ENCODE measurements around the gene MGAT2. TPM values are rescaled to one million over a fixed set of nuclear protein-coding genes. Genes with fewer than 3 reads are reported as not detected.

Gene MGAT2
- 10 to 100 TPM; 16.8 to 69.3 (median 35.1) TPM for total RNA-seq
- 10 to 100 TPM; 16.5 to 24.5 TPM for polyA plus RNA-seq
- total RNA-seq = 37.8 reads per million, percentile 65 among the genes with 10 or more reads in this experiment

DNA sequence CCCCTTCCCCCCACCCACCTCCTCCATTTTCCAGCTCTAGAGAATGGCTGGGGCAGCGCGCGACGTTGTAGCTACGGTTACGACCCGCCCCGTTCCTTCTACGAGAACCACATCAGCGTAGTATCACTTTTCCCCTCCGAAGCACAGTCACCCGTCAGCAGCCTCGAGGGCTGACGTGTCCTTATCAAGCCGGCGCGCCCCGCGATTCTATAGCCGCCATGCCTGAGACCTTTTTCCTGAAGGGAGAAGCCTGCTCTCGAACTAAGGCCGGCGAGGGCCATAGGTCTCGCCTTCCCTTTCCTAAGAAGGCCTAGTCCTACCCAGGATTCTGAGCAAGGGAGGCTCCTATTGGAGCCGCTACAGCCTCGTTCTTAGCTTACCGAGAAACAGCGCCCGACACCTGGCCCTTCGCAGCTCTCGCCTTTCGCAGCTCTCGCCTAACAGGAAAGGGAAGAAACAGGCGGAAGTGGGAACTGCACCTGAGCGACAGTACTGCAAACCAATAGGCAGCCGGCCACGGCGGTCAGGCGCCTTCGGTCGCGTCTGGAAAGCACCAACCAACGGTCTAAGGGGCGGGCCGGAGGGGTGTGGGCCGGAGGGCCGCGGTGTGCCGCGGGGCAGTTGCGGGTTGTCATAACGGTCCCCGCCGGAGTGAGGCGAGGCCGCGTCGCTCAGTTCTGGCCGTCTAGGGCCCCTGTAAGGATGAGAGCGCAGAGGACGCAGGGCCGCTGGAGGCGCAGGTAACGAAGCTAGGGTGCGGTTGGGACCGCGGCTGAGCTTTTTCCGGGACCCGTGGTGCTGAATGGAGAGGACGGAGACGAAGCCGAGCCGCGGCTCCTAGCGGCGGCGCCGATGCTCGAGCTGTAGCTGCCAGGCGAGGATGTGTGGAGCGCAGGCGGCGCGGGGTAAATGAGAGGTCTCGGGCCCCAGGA is at the start of gene MGAT2, which contains the start of gene RPL36AL:
MGAT2 (plus strand) TSS at position 618 of the 932 bp plus-strand sequence. CDS start 470 bp downstream, outside the sequence.
RPL36AL (minus strand) TSS at position 445 of the 932 bp plus-strand sequence. CDS start 1,522 bp downstream, outside the sequence.
- H3K27ac ChIP-seq (ENCODE audit: low read depth, low read length) = peak within 1 kb of the TSS; percentile 97
- peaks cover 40 to 42% of the 10 kb centered on the region in 2 donors for H3K4me1 ChIP-seq (ENCODE audit: control insufficient read depth in 2 of 2, insufficient read depth in 2 of 2, low read length in 2 of 2)
- Mint-ChIP-seq H3K4me3 (peak within 1 kb of the TSS; percentile 94 to 99 (median 98)), H3K27me3 (no peaks in the 10 kb centered on the region), H3K4me1 (peaks cover 36 to 75% (median 56%) of the 10 kb centered on the region in 7 donors), H3K36me3 (peaks cover 5 to 42% (median 17%) of the 10 kb centered on the region in 5 donors), H3K27ac (peak within 1 kb of the TSS; percentile 95 to 100 (median 99)), H3K9me3 (no peaks in the 10 kb centered on the region)
- H3K27me3 ChIP-seq (ENCODE audit: control insufficient read depth in 2 of 2, insufficient read depth in 2 of 2, low read length in 2 of 2) = no peaks in the 10 kb centered on the region
- peaks cover 7 to 15% (median 12%) of the 10 kb centered on the region in 3 experiments for H3K36me3 ChIP-seq (ENCODE audit: control insufficient read depth in 2 of 3, insufficient read depth in 3 of 3, low read length in 3 of 3)
- ATAC-seq (peak; percentile 92), DNase-seq (peak; percentile 89 to 95 (median 94))
- POLR2A ChIA-PET = interaction anchor here (0.6 to 7.1 kb wide), 35 partner anchors 8 to 912 kb away, joined by 3 to 226 read pairs (median 5); partner anchors contain the start of genes DNAAF2, KLHDC1, KLHDC2 and LRR1
- no peaks in the 10 kb centered on the region for H3K9me3 ChIP-seq (ENCODE audit: control insufficient read depth in 2 of 3, low read length in 3 of 3)
- CTCF ChIA-PET = interaction anchor here (0.7 to 4.6 kb wide), 12 partner anchors 10 to 717 kb away, joined by 3 to 37 read pairs (median 7); partner anchors contain the start of genes DNAAF2, KLHDC2, LRR1 and RPS29
- intact Hi-C loops (cut with micrococcal nuclease) = loop anchor here (1.0 to 5.0 kb wide), 14 partner anchors 14 to 1217 kb away; partner anchors contain the start of genes DMAC2L (in 2 of the 2), L2HGDH (in 2 of the 2), LRR1 (in 2 of the 2) and RPS29 (in 2 of the 2)
- peak within 1 kb of the TSS; percentile 98 for H3K4me3 ChIP-seq (ENCODE audit: low read length)

DNA sequence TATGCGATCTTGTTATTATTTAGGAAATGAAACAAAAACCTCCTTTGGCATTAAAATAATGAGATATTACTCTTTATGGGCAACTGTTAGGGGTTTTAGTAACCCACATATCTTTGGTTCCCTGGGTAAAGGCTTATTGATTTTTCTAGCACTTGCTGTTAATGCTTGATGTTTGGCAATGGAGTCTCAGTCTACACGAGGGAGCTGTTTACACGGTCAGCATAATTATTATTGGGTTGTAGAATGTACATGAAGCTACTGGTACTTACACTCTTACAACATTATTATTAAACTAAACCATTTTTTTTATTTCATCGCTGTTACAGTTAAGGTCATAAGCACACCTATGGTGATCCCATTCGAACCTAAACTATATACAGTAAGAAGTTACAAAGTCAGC is 46.6 kb upstream of the MGAT2 start:
- Mint-ChIP-seq H3K36me3 (peaks cover 4 to 60% (median 43%) of the 10 kb centered on the region in 5 donors), H3K4me3 (no peak overlapping the region), H3K27ac (no peak overlapping the region), H3K9me3 (peaks cover 0 to 15% (median 5%) of the 10 kb centered on the region in 11 donors), H3K27me3 (no peaks in the 10 kb centered on the region), H3K4me1 (peaks cover 0 to 16% (median 11%) of the 10 kb centered on the region in 7 donors)
- no peak for DNase-seq
- Histone ChIP-seq H3K27ac (ENCODE audit: low read depth, low read length) (no peak overlapping the region), H3K4me3 (ENCODE audit: low read length) (no peak overlapping the region), H3K27me3 (ENCODE audit: control insufficient read depth in 2 of 2, insufficient read depth in 2 of 2, low read length in 2 of 2) (no peaks in the 10 kb centered on the region), H3K36me3 (ENCODE audit: control insufficient read depth in 2 of 3, insufficient read depth in 3 of 3, low read length in 3 of 3) (peaks cover 0 to 40% (median 0%) of the 10 kb centered on the region in 3 experiments), H3K4me1 (ENCODE audit: control insufficient read depth in 2 of 2, insufficient read depth in 2 of 2, low read length in 2 of 2) (no peaks in the 10 kb centered on the region), H3K9me3 (ENCODE audit: control insufficient read depth in 2 of 3, low read length in 3 of 3) (peaks cover 0 to 9% (median 0%) of the 10 kb centered on the region in 3 experiments)
- intact Hi-C loops (cut with micrococcal nuclease) = no loop called here
- POLR2A ChIA-PET = interaction anchor here (0.9 kb wide), 1 partner anchor 193 kb away, joined by 3 read pairs; no protein-coding TSS in a partner anchor
- CTCF ChIA-PET = no interaction called here
- ATAC-seq = no peak

DNA sequence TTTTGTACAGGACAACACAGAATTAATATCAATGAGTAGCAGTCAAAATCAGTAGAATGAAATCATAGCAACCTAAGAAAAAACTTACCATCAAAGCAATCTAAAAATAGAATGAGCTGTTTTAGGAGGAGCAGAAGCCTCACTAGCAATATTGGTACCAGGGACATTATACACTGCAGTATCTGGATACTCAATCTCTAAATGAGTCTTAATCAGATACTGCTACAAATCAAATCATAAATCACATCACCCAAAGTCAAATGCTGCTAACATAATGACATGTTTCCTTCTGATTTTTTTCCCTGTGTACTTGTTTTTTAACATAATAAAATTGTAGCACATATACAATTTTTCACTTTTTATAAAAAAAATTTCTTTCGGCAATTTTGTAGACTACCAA is 42.5 kb upstream of the MGAT2 start:
- no peak for DNase-seq
- H3K27ac ChIP-seq (ENCODE audit: low read depth, low read length) = no peak overlapping the region
- peaks cover 0 to 37% (median 3%) of the 10 kb centered on the region in 3 experiments for H3K36me3 ChIP-seq (ENCODE audit: control insufficient read depth in 2 of 3, insufficient read depth in 3 of 3, low read length in 3 of 3)
- H3K4me3 Mint-ChIP-seq = no peak overlapping the region
- no peaks in the 10 kb centered on the region for H3K27me3 Mint-ChIP-seq
- H3K36me3 Mint-ChIP-seq = peaks cover 11 to 51% (median 41%) of the 10 kb centered on the region in 5 donors
- H3K9me3 Mint-ChIP-seq = no peaks in the 10 kb centered on the region
- no peak for ATAC-seq
- H3K27me3 ChIP-seq (ENCODE audit: control insufficient read depth in 2 of 2, insufficient read depth in 2 of 2, low read length in 2 of 2) = no peaks in the 10 kb centered on the region
- no peaks in the 10 kb centered on the region for H3K9me3 ChIP-seq (ENCODE audit: control insufficient read depth in 2 of 3, low read length in 3 of 3)
- peaks cover 3 to 6% of the 10 kb centered on the region in 2 donors for H3K4me1 ChIP-seq (ENCODE audit: control insufficient read depth in 2 of 2, insufficient read depth in 2 of 2, low read length in 2 of 2)
- POLR2A ChIA-PET = interaction anchor here (1.6 kb wide), 1 partner anchor 42 kb away, joined by 5 read pairs; the partner anchor contains the start of genes MGAT2 and RPL36AL
- H3K4me3 ChIP-seq (ENCODE audit: low read length) = no peak overlapping the region
- CTCF ChIA-PET = no interaction called here
- peak overlapping the region in 2 of 9 donors; percentile 6 to 28 for H3K27ac Mint-ChIP-seq
- H3K4me1 Mint-ChIP-seq = peaks cover 18 to 53% (median 46%) of the 10 kb centered on the region in 7 donors
- intact Hi-C loops (cut with micrococcal nuclease) = no loop called here

DNA sequence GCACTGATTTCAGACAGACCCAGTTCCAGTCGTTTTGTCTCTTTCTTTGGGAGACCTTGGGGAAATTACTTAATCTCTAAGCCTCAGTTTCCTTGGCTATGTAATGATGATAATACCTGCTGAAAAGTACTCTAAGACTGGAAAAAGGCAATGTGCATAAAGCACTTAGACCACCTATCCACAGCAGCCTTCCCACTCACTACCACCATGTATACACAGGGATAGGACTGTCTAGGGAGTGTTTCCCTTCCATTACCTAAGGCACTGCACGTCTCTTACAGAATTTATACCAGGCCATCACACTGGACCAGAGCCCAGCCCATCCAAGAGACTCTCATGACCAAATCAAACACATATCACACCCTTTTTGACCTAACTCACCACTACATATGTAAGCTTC is 40.8 kb upstream of the MGAT2 start:
- no peaks in the 10 kb centered on the region for H3K27me3 Mint-ChIP-seq
- H3K4me1 Mint-ChIP-seq = peaks cover 30 to 66% (median 63%) of the 10 kb centered on the region in 7 donors
- ChIA-PET POLR2A (interaction anchor here (0.6 to 1.3 kb wide), 3 partner anchors 41 to 842 kb away, joined by 3 to 5 read pairs (median 4); partner anchors contain the start of genes MGAT2 and RPL36AL), CTCF (no interaction called here)
- H3K27ac Mint-ChIP-seq = peak overlapping the region in 5 of 9 donors; percentile 3 to 48 (median 13)
- peaks cover 7 to 54% (median 43%) of the 10 kb centered on the region in 5 donors for H3K36me3 Mint-ChIP-seq
- intact Hi-C loops (cut with micrococcal nuclease) = loop anchor here (10.0 kb wide), 2 partner anchors 1515 to 1665 kb away; partner anchors contain the start of genes TMX1 (in 1 of the 2) and TRIM9 (in 1 of the 2)
- Histone ChIP-seq H3K36me3 (ENCODE audit: control insufficient read depth in 2 of 3, insufficient read depth in 3 of 3, low read length in 3 of 3) (peaks cover 13 to 43% (median 16%) of the 10 kb centered on the region in 3 experiments), H3K4me1 (ENCODE audit: control insufficient read depth in 2 of 2, insufficient read depth in 2 of 2, low read length in 2 of 2) (peaks cover 16 to 19% of the 10 kb centered on the region in 2 donors), H3K27ac (ENCODE audit: low read depth, low read length) (no peak overlapping the region), H3K27me3 (ENCODE audit: control insufficient read depth in 2 of 2, insufficient read depth in 2 of 2, low read length in 2 of 2) (no peaks in the 10 kb centered on the region), H3K4me3 (ENCODE audit: low read length) (no peak overlapping the region), H3K9me3 (ENCODE audit: control insufficient read depth in 2 of 3, low read length in 3 of 3) (no peaks in the 10 kb centered on the region)
- peak overlapping the region in 2 of 10 donors; percentile 9 to 56 for H3K4me3 Mint-ChIP-seq
- DNase-seq (no peak), ATAC-seq (no peak)
- H3K9me3 Mint-ChIP-seq = no peaks in the 10 kb centered on the region

DNA sequence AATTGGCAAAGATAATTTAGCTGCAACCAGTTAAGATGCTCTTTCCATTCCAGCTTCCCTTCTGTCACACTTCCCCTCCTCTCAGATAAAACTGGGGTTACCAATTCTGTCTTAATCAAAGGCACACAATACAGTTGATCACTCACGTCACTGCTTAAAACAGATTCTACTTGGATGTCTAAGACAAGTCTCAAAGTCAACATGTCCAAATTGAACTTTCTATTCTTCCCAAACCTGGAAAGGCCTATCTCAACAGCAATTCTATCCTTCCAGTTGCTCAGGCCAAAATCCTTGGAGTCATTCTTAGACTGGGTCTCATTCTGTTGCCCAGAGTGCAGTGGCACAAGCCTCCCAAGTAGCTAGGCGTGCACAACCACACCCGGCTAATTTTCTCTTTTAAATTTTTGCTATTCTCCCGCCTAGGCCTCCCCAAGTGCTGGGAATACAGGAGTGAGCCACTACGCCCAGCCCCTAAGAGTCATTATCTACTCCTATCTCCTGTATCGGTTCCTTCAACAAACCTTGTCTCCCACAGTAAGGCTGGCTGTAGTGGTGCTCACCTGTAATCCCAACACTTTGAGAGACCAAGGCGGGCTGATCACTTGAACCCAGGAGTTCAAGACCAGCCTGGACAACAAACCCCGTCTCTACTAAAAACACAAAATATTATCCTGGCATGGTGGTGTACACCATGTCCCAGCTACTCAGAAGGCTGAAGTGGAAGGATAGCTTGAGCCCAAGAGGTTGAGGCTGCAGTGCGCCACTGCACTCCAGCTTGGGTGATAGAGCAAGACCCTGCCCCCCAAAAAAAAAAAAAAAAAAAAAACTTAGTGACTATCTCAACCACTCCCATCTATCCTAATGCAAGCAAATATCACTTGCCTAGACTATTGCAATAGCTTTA is 39.1 kb upstream of the MGAT2 start:
- no peak for ATAC-seq
- intact Hi-C loops (cut with micrococcal nuclease) = loop anchor here (10.0 kb wide), 2 partner anchors 1513 to 1663 kb away; partner anchors contain the start of genes TMX1 (in 1 of the 2) and TRIM9 (in 1 of the 2)
- H3K9me3 ChIP-seq (ENCODE audit: control insufficient read depth in 2 of 3, low read length in 3 of 3) = no peaks in the 10 kb centered on the region

More for the DNA sequence above, 39.1 kb upstream of the MGAT2 start:
- H3K27ac ChIP-seq (ENCODE audit: low read depth, low read length) = no peak overlapping the region
- no peaks in the 10 kb centered on the region for H3K27me3 ChIP-seq (ENCODE audit: control insufficient read depth in 2 of 2, insufficient read depth in 2 of 2, low read length in 2 of 2)
- POLR2A ChIA-PET = interaction anchor here (0.6 to 1.3 kb wide), 3 partner anchors 38 to 280 kb away, joined by 3 to 4 read pairs (median 4); partner anchors contain the start of genes MGAT2 and RPL36AL
- H3K4me1 ChIP-seq (ENCODE audit: control insufficient read depth in 2 of 2, insufficient read depth in 2 of 2, low read length in 2 of 2) = peaks cover 19 to 21% of the 10 kb centered on the region in 2 donors
- Mint-ChIP-seq H3K4me3 (peak overlapping the region in 7 of 10 donors; percentile 11 to 100 (median 35)), H3K9me3 (peaks cover 0 to 7% (median 0%) of the 10 kb centered on the region in 11 donors), H3K27ac (peak overlapping the region; percentile 25 to 100 (median 70)), H3K4me1 (peaks cover 37 to 75% (median 69%) of the 10 kb centered on the region in 7 donors), H3K36me3 (peaks cover 7 to 57% (median 49%) of the 10 kb centered on the region in 5 donors), H3K27me3 (peaks cover 0 to 4% (median 0%) of the 10 kb centered on the region in 5 donors)
- CTCF ChIA-PET = no interaction called here
- H3K36me3 ChIP-seq (ENCODE audit: control insufficient read depth in 2 of 3, insufficient read depth in 3 of 3, low read length in 3 of 3) = peaks cover 16 to 40% (median 16%) of the 10 kb centered on the region in 3 experiments
- no peak for DNase-seq
- H3K4me3 ChIP-seq (ENCODE audit: low read length) = no peak overlapping the region
